ENCODE results near the gene IPMK.
"Not testable (repeated sequence)": the region's sequence is repeated elsewhere in the genome, so short reads cannot be mapped to it uniquely, and the experiment has no call there.

The IPMK gene

GRCh38 chr10:58266826-58267712 is 625 bp downstream of the IPMK start:
- peak; percentile 41 for DNase-seq

GRCh38 chr10:58266003-58266825 is 1.5 kb downstream of the IPMK start:
- DNase-seq = peak; percentile 75

- no peak for DNase-seq
Measured at GRCh38 chr10:58265249-58265648, 2.4 kb downstream of the IPMK start.

DNA sequence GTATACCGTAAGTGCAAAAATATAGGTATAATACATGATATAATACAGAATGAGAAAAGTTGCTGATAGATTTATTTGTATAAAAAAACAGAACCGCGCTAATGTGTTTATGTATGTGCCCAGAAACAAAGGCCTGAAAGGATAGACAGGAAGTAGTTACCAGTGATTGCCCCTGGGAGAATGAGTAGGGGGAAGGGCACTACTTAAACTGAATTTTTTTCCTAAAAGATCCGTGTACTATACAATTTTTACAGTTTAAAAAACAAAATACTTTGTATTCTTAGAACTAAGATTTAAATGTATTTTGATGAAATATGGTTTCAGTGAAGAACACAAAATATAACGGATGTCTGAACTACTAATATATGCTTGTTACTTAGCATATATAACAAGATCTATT is 2.9 kb downstream of the IPMK start:
- no peak for DNase-seq

DNA sequence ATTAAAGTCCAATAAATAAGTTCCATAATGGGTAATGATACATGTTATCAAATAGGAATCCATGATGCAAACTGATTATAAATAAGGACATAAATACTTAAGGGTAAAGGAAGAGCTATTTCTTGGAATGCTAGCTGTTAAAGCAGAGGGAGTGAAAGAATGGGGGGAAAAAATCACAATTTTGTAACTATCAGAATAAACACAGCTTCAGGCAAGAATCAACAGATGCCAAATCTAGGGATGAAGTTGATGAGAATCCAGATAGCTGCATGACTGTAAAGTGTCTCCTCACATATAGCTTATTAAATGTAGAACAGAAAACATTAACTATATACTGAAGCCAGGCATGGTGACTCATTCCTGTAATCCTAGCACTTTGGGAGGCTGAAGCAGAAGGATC is 4.9 kb downstream of the IPMK start:
- DNase-seq = no peak

GRCh38 chr10:58260334-58260733 is 7.4 kb downstream of the IPMK start:
- no peak for DNase-seq

- DNase-seq = no peak
Measured at GRCh38 chr10:58258977-58259692, 8.6 kb downstream of the IPMK start.

DNA sequence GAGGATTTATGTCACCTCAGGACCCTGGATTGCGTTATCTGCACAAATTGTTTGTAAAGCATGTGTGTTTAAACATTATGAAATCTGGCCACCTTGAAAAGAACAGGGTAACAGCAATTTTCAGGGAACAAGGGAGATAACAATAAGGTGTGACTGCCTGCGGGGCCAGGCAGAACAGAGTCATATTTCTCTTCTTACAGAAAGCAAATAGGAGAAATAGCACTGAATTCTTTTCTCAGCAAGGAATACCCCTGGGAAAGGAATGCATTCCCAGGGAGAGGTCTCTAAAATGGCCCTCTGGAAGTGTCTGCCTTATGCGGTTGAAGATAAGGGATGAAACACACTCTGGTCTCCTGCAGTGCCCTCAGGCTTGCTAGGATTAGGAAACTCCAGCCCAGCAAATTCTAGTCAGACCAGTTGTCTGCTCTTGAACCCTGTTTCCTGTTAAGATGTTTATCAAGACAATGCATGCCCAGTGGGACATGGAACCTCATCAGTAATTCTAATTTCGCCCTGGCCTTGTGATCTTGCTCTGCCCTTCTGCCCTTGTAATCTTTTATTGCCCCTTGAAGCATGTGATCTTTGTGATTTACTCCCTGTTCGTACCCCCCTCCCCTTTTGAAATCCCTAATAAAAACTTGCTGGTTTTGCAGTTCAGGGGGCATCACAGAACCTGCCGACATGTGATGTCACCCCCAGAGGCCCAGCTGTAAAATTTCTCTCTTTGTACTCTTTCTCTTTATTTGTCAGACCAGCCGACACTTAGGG is 11.5 kb downstream of the IPMK start:
- not testable (repeated sequence) for DNase-seq

- DNase-seq = no peak
Measured at GRCh38 chr10:58254644-58255043, 13.1 kb downstream of the IPMK start.

GRCh38 chr10:58253184-58253583 is 14.5 kb downstream of the IPMK start:
- no peak for DNase-seq

GRCh38 chr10:58244666-58245065 is 23.0 kb downstream of the IPMK start:
- DNase-seq = not testable (repeated sequence)

DNA sequence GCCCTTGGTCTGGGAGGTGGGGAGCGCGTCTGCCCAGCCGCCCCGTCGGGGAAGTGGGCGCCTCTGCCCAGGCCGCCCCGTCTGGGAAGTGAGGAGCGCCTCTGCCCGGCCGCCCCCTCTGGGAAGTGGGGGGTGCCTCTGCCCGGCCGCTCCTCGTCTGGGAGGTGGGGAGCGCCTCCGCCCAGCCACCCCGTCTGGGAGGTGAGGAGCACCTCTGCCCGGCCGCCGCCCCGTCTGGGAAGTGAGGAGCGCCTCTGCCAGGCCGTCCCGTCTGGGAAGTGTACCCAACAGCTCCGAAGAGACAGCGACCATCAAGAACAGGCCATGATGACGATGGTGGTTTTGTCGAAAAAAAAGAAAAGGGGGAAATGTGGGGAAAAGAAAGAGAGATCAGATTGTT is 23.5 kb downstream of the IPMK start:
- not testable (repeated sequence) for DNase-seq

GRCh38 chr10:58243801-58244200 is 23.9 kb downstream of the IPMK start:
- DNase-seq = not testable (repeated sequence)

DNA sequence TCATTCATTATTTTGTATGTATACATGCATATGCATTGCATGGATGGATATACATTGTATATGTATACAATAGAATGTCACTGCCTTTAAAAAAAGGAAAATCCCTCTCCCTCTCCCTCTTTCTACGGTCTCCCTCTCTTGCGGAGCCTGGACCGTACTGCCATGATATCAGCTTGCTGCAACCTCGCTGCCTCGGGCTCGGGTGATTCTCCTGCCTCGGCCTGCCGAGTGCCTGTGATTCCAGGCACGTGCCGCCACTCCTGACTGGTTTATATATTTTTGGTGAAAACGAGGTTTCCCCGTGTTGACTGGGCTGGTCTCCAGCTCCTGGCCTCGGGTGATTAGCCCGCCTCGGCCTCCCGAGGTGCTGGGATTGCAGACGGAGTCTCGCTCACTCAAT is 24.4 kb downstream of the IPMK start:
- no peak for DNase-seq

DNA sequence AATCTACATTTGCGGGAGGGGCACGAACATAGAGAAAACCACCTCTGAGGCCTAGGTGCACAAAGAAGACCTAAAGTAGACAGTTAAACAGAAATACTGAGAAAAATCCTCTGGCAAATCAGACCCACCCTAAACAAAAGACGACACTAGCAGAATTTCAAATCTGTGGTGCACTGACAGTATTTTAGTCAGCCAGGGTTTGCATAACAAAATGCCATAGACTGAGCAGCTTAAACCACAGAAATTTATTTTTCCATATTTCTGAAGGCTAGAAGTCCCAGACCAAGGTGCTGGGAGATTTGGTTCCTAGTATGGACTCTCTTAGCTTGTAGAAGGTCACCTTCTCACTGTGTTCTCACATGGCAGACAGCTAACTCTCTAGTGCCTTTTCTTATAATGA is 26.3 kb downstream of the IPMK start:
- no peak for DNase-seq

DNA sequence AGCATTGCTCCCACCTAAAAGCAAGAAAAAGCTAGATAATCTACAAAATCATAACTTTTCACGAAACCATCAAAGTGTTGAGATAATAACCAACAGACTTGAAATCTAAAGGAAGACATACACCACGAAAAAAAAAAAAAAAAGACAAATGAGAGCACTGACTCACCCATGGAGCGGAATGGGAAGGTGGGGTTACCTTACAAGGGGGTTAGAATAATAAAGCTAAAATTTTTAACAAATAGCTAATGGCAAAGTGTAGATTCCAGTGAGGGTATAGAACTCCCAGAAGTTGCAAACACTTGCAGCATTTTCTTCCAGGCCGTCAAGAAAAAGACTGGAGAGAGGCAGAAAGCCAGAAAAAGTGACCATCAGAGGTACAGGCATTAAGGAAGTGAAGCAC is 27.2 kb downstream of the IPMK start:
- DNase-seq = no peak

DNA sequence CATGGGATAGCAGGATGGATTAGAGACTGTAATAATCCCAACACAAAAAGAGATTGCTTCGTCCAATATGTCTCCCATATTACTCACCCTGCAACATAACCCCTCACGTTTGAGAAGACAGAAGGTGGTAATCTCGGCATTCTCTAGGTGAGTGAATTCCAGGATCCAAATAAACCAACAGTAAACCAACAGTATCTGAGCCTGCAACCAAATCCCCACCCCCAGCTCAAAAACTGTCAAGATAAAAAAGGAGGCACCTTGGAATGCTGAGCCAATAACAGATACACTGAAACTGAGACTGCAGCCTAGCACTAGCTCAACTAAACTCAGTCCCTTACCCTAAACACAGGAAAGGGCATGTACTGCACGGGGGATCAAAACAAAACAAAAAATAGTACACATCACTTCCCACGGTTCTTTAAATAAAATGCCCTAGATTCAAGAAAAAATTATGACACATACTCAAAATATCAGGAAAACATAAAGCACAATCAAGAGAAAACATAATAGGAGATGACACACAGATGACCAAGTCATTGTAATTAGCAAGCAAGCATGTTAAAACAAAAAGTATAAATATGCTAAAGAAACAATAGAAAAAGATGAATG is 28.0 kb downstream of the IPMK start:
- DNase-seq = no peak

GRCh38 chr10:58237014-58237834 is 30.5 kb downstream of the IPMK start:
- DNase-seq = no peak

GRCh38 chr10:58229856-58230255 is 37.8 kb downstream of the IPMK start:
- not testable (repeated sequence) for DNase-seq

DNA sequence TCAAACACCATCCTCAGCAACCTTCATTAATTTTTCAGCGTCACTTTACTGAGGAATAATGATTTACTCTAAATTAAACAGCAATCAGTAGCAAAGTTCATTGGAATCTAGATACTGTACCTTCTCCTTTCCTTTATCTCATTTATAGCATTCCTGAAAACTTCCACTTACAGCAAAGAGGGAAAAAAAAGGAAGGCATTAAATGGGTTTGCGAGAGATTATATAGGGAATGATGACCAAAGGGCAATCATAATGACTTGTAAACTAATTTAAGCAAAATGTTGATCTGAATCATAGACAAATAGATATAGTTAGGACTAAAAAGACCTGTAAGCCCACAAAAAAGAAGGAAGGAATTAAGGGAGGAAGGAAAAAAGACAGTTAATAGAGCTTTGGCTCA is 42.0 kb downstream of the IPMK start:
- DNase-seq = no peak

DNA sequence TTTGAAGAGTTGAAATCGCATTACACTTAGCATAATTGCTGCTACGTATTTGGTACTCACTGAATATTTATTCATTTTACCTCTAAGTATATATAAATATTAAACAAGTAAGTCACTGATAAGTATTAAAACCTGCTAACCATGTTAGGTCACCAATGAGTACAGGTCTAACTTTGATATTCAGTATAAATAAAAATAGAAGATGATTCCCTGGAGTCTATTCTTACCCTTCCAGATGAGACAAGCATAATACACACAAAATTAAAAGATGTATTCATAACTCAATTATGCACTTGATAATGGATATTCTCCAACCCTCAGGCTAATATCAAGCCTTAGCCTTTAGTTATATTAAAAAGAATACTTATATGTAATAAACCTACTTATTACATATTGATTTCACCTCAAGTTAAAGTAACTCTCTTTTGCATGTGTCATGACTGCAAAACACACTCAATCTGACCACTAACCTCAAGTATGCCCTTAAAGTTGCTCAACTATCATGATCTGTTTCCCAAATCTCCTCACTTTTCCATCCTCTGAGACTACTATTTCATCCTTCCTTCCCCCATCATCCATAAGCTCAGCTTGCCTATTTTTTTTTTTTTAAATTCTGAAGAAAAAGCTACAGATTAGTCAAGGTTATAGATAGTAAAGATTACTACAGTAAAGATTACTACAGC is 46.8 kb downstream of the IPMK start:
- DNase-seq = no peak
